WTC11 (cell line): ENCODE results near the gene AVL9. TPM values are rescaled to one million over a fixed set of nuclear protein-coding genes. Genes with fewer than 3 reads are reported as not detected.

ENCODE experiments used
- ATAC-seq: fragments of 200-7000 bp; cut with Tn5 transposase; 2 replicates; pipeline ENCODE4 v1.10.0; 2021; ENCODE audit warnings: mild to moderate bottlenecking, moderate library complexity
- CTCF ChIA-PET: fragments of 300-600 bp; sonication (Branson Sonifier 250); formaldehyde crosslinking; loops from one replicate; lab custom pipeline; 2021; ENCODE audit warnings: antibody characterized with exemption; lab: Charles Lee
- POLR2A ChIA-PET: fragments of 350-600 bp; sonication (Branson Sonifier 250); formaldehyde crosslinking; loops from one replicate; lab custom pipeline; 2021; ENCODE audit warnings: antibody characterized with exemption; lab: Charles Lee
- DNase-seq: peaks from one replicate; pipeline ENCODE4 v3.0.0; 2021; ENCODE audit warnings: low spot score
- H3K27ac Mint-ChIP-seq: 2 replicates; pipeline ENCODE4 v1.8.0; 2021; ENCODE audit warnings: mixed read lengths
- H3K27me3 Mint-ChIP-seq: 2 replicates; pipeline ENCODE4 v1.8.0; 2021; ENCODE audit warnings: low read depth, mild to moderate bottlenecking, moderate library complexity, mixed read lengths
- H3K36me3 Mint-ChIP-seq: 2 replicates; pipeline ENCODE4 v1.8.0; 2021; ENCODE audit warnings: mixed read lengths
- H3K4me1 Mint-ChIP-seq: 2 replicates; pipeline ENCODE4 v1.8.0; 2022; ENCODE audit warnings: mixed read lengths
- H3K4me3 Mint-ChIP-seq: 2 replicates; pipeline ENCODE4 v1.8.0; 2021; ENCODE audit warnings: mild to moderate bottlenecking, moderate library complexity, mixed read lengths
- H3K9me3 Mint-ChIP-seq: 2 replicates; pipeline ENCODE4 v1.8.0; 2021; ENCODE audit warnings: mixed read lengths
- ETV6 ChIP-seq: sonication (generic); formaldehyde crosslinking; IDR thresholded peaks from 2 replicates; pipeline ENCODE4 v1.8.1; 2022; ENCODE audit warnings: mild to moderate bottlenecking, missing genetic modification reagents
- FOXJ3 ChIP-seq: sonication (generic); formaldehyde crosslinking; IDR thresholded peaks from 2 replicates; pipeline ENCODE4 v1.9.0; 2021; ENCODE audit warnings: missing genetic modification reagents, mild to moderate bottlenecking, borderline replicate concordance
- FOXK1 ChIP-seq: sonication (generic); formaldehyde crosslinking; IDR thresholded peaks from 2 replicates; pipeline ENCODE4 v1.8.0; 2022; ENCODE audit warnings: mild to moderate bottlenecking, moderate library complexity, missing genetic modification reagents
- GTF2I ChIP-seq: fragments of 250-450 bp; sonication (Bioruptor Pico); conservative IDR thresholded peaks from 2 replicates; pipeline ENCODE4 v1.4.0; 2021; ENCODE audit warnings: mild to moderate bottlenecking
- HMGA2 ChIP-seq: fragments of 250-450 bp; sonication (Bioruptor Pico); IDR thresholded peaks from 2 replicates; pipeline ENCODE4 v1.4.0; 2021; ENCODE audit warnings: mild to moderate bottlenecking, moderate library complexity
- KAT7 ChIP-seq: sonication (generic); formaldehyde crosslinking; IDR thresholded peaks from 2 replicates; pipeline ENCODE4 v1.8.1; 2023; ENCODE audit warnings: missing genetic modification reagents, mild to moderate bottlenecking, borderline replicate concordance
- MXD4 ChIP-seq: fragments of 250-450 bp; sonication (Bioruptor Pico); IDR thresholded peaks from 2 replicates; pipeline ENCODE4 v1.8.0; 2021; ENCODE audit warnings: mild to moderate bottlenecking, moderate library complexity, borderline replicate concordance
- NFYB ChIP-seq: sonication (generic); formaldehyde crosslinking; conservative IDR thresholded peaks from 2 replicates; pipeline ENCODE4 v1.8.0; 2022; ENCODE audit warnings: low read depth, missing genetic modification reagents
- RORB ChIP-seq: fragments of 250-450 bp; sonication (Bioruptor Pico); IDR thresholded peaks from 2 replicates; pipeline ENCODE4 v1.9.0; 2021; ENCODE audit warnings: mild to moderate bottlenecking
- SMAD3 ChIP-seq: sonication (generic); formaldehyde crosslinking; IDR thresholded peaks from 2 replicates; pipeline ENCODE4 v1.8.0; 2022; ENCODE audit warnings: missing genetic modification reagents, mild to moderate bottlenecking, borderline replicate concordance
- TEAD4 ChIP-seq: sonication (generic); formaldehyde crosslinking; IDR thresholded peaks from 2 replicates; pipeline ENCODE4 v1.8.0; 2022; ENCODE audit warnings: mild to moderate bottlenecking, missing genetic modification reagents
- ZNF121 ChIP-seq: sonication (generic); formaldehyde crosslinking; IDR thresholded peaks from 2 replicates; pipeline ENCODE4 v1.8.0; 2023; ENCODE audit warnings: missing genetic modification reagents
- total RNA-seq: library from RNA; stranded (reverse); gene quantifications from 3 replicates; pipeline ENCODE4 v1.2.3, GENCODE V29; 2021
- TF ChIP-seq, protein P1 (sequence below): fragments of 250-450 bp; sonication (Bioruptor Pico); IDR thresholded peaks from 2 replicates; pipeline ENCODE4 v1.9.0; 2021; ENCODE audit warnings: mild to moderate bottlenecking
- TF ChIP-seq, protein P2 (sequence below): fragments of 250-450 bp; sonication (Bioruptor Pico); IDR thresholded peaks from 2 replicates; pipeline ENCODE4 v1.9.0; 2021; ENCODE audit warnings: mild to moderate bottlenecking
- TF ChIP-seq, protein P3 (sequence below): sonication (generic); formaldehyde crosslinking; IDR thresholded peaks from 2 replicates; pipeline ENCODE4 v1.8.1; 2023; ENCODE audit warnings: mild to moderate bottlenecking, missing genetic modification reagents
- TF ChIP-seq, protein P4 (sequence below): fragments of 250-450 bp; sonication (Bioruptor Pico); IDR thresholded peaks from 2 replicates; pipeline ENCODE4 v1.8.0; 2021; ENCODE audit warnings: mild to moderate bottlenecking
- TF ChIP-seq, protein P5 (sequence below): sonication (generic); formaldehyde crosslinking; IDR thresholded peaks from 2 replicates; pipeline ENCODE4 v1.8.0; 2023; ENCODE audit warnings: mild to moderate bottlenecking, missing genetic modification reagents
- TF ChIP-seq, protein P6 (sequence below): sonication (generic); formaldehyde crosslinking; IDR thresholded peaks from 2 replicates; pipeline ENCODE4 v1.8.1; 2022; ENCODE audit warnings: low read depth, missing genetic modification reagents, borderline replicate concordance
- TF ChIP-seq, protein P7 (sequence below): fragments of 250-450 bp; sonication (Bioruptor Pico); IDR thresholded peaks from 2 replicates; pipeline ENCODE4 v2.1.2; 2022; ENCODE audit warnings: mild to moderate bottlenecking, moderate library complexity
- TF ChIP-seq, protein P8 (sequence below): sonication (generic); formaldehyde crosslinking; IDR thresholded peaks from 2 replicates; pipeline ENCODE4 v1.8.0; 2022; ENCODE audit warnings: mild to moderate bottlenecking, missing genetic modification reagents

AVL9 gene
- total RNA-seq, 1 experiment from 2014 or later: 55.6 TPM

DNA sequence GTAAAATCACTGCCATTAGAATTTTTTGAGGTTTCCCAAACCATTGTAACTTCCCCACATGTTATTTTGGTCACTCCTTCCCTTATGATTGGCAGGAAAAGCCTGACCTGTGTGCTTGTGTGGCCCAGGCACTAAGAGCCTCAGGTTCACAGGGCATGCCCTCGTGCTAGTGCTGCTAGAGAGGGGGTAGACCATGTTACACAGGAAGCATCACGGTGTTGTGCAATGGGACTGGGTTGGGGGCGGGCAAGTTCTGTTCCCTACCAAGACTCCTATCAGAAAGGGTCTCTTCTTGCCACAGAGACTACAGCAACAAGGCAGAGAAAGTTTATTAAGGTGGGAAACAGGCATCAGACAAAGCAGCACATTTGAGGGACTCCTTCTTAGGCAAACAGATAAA is 37.3 kb upstream of the AVL9 start:
- H3K27me3 Mint-ChIP-seq: no peaks in the 10 kb centered on the region
- peaks cover 20% of the 10 kb centered on the region for H3K9me3 Mint-ChIP-seq
- H3K4me1 Mint-ChIP-seq: peaks cover 4% of the 10 kb centered on the region
- DNase-seq (no peak), ATAC-seq (no peak)
- H3K36me3 Mint-ChIP-seq: peaks cover 26% of the 10 kb centered on the region
- CTCF ChIA-PET: no interaction called here
- POLR2A ChIA-PET: no interaction called here
- no peak overlapping the region for H3K4me3 Mint-ChIP-seq
- TF ChIP-seq, protein P1, sequence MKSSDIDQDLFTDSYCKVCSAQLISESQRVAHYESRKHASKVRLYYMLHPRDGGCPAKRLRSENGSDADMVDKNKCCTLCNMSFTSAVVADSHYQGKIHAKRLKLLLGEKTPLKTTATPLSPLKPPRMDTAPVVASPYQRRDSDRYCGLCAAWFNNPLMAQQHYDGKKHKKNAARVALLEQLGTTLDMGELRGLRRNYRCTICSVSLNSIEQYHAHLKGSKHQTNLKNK (CRISPR knock-in tag): no peak
- TF ChIP-seq, protein P2, sequence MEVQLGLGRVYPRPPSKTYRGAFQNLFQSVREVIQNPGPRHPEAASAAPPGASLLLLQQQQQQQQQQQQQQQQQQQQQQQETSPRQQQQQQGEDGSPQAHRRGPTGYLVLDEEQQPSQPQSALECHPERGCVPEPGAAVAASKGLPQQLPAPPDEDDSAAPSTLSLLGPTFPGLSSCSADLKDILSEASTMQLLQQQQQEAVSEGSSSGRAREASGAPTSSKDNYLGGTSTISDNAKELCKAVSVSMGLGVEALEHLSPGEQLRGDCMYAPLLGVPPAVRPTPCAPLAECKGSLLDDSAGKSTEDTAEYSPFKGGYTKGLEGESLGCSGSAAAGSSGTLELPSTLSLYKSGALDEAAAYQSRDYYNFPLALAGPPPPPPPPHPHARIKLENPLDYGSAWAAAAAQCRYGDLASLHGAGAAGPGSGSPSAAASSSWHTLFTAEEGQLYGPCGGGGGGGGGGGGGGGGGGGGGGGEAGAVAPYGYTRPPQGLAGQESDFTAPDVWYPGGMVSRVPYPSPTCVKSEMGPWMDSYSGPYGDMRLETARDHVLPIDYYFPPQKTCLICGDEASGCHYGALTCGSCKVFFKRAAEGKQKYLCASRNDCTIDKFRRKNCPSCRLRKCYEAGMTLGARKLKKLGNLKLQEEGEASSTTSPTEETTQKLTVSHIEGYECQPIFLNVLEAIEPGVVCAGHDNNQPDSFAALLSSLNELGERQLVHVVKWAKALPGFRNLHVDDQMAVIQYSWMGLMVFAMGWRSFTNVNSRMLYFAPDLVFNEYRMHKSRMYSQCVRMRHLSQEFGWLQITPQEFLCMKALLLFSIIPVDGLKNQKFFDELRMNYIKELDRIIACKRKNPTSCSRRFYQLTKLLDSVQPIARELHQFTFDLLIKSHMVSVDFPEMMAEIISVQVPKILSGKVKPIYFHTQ (CRISPR knock-in tag): no peak
- no peak for TF ChIP-seq NFYB (CRISPR knock-in tag)
- TF ChIP-seq, protein P3, sequence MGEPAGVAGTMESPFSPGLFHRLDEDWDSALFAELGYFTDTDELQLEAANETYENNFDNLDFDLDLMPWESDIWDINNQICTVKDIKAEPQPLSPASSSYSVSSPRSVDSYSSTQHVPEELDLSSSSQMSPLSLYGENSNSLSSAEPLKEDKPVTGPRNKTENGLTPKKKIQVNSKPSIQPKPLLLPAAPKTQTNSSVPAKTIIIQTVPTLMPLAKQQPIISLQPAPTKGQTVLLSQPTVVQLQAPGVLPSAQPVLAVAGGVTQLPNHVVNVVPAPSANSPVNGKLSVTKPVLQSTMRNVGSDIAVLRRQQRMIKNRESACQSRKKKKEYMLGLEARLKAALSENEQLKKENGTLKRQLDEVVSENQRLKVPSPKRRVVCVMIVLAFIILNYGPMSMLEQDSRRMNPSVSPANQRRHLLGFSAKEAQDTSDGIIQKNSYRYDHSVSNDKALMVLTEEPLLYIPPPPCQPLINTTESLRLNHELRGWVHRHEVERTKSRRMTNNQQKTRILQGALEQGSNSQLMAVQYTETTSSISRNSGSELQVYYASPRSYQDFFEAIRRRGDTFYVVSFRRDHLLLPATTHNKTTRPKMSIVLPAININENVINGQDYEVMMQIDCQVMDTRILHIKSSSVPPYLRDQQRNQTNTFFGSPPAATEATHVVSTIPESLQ: no peak
- TF ChIP-seq KAT7: no peak
- no peak for TF ChIP-seq TEAD4
- TF ChIP-seq FOXJ3 (CRISPR knock-in tag): no peak
- TF ChIP-seq, protein P4, sequence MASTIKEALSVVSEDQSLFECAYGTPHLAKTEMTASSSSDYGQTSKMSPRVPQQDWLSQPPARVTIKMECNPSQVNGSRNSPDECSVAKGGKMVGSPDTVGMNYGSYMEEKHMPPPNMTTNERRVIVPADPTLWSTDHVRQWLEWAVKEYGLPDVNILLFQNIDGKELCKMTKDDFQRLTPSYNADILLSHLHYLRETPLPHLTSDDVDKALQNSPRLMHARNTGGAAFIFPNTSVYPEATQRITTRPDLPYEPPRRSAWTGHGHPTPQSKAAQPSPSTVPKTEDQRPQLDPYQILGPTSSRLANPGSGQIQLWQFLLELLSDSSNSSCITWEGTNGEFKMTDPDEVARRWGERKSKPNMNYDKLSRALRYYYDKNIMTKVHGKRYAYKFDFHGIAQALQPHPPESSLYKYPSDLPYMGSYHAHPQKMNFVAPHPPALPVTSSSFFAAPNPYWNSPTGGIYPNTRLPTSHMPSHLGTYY (CRISPR knock-in tag): no peak
- TF ChIP-seq HMGA2 (CRISPR knock-in tag): no peak
- TF ChIP-seq ZNF121 (CRISPR knock-in tag): no peak
- TF ChIP-seq, protein P5, sequence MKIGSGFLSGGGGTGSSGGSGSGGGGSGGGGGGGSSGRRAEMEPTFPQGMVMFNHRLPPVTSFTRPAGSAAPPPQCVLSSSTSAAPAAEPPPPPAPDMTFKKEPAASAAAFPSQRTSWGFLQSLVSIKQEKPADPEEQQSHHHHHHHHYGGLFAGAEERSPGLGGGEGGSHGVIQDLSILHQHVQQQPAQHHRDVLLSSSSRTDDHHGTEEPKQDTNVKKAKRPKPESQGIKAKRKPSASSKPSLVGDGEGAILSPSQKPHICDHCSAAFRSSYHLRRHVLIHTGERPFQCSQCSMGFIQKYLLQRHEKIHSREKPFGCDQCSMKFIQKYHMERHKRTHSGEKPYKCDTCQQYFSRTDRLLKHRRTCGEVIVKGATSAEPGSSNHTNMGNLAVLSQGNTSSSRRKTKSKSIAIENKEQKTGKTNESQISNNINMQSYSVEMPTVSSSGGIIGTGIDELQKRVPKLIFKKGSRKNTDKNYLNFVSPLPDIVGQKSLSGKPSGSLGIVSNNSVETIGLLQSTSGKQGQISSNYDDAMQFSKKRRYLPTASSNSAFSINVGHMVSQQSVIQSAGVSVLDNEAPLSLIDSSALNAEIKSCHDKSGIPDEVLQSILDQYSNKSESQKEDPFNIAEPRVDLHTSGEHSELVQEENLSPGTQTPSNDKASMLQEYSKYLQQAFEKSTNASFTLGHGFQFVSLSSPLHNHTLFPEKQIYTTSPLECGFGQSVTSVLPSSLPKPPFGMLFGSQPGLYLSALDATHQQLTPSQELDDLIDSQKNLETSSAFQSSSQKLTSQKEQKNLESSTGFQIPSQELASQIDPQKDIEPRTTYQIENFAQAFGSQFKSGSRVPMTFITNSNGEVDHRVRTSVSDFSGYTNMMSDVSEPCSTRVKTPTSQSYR (CRISPR knock-in tag): no peak
- TF ChIP-seq, protein P6, sequence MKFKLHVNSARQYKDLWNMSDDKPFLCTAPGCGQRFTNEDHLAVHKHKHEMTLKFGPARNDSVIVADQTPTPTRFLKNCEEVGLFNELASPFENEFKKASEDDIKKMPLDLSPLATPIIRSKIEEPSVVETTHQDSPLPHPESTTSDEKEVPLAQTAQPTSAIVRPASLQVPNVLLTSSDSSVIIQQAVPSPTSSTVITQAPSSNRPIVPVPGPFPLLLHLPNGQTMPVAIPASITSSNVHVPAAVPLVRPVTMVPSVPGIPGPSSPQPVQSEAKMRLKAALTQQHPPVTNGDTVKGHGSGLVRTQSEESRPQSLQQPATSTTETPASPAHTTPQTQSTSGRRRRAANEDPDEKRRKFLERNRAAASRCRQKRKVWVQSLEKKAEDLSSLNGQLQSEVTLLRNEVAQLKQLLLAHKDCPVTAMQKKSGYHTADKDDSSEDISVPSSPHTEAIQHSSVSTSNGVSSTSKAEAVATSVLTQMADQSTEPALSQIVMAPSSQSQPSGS: no peak
- TF ChIP-seq GTF2I (CRISPR knock-in tag): no peak
- no peak for TF ChIP-seq ETV6 (CRISPR knock-in tag)
- TF ChIP-seq, protein P7, sequence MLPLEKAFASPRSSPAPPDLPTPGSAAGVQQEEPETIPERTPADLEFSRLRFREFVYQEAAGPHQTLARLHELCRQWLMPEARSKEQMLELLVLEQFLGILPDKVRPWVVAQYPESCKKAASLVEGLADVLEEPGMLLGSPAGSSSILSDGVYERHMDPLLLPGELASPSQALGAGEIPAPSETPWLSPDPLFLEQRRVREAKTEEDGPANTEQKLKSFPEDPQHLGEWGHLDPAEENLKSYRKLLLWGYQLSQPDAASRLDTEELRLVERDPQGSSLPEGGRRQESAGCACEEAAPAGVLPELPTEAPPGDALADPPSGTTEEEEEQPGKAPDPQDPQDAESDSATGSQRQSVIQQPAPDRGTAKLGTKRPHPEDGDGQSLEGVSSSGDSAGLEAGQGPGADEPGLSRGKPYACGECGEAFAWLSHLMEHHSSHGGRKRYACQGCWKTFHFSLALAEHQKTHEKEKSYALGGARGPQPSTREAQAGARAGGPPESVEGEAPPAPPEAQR (CRISPR knock-in tag): no peak
- TF ChIP-seq MXD4: no peak
- TF ChIP-seq, protein P8, sequence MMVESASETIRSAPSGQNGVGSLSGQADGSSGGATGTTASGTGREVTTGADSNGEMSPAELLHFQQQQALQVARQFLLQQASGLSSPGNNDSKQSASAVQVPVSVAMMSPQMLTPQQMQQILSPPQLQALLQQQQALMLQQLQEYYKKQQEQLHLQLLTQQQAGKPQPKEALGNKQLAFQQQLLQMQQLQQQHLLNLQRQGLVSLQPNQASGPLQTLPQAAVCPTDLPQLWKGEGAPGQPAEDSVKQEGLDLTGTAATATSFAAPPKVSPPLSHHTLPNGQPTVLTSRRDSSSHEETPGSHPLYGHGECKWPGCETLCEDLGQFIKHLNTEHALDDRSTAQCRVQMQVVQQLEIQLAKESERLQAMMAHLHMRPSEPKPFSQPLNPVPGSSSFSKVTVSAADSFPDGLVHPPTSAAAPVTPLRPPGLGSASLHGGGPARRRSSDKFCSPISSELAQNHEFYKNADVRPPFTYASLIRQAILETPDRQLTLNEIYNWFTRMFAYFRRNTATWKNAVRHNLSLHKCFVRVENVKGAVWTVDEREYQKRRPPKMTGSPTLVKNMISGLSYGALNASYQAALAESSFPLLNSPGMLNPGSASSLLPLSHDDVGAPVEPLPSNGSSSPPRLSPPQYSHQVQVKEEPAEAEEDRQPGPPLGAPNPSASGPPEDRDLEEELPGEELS (CRISPR knock-in tag): no peak
- no peak for TF ChIP-seq FOXK1 (CRISPR knock-in tag)
- TF ChIP-seq RORB (CRISPR knock-in tag): no peak
- TF ChIP-seq SMAD3 (CRISPR knock-in tag): no peak
- no peak overlapping the region for H3K27ac Mint-ChIP-seq
